K562 (cell line): Measurements from ENCODE around the gene TRIM4. TPM values are rescaled to one million over a fixed set of nuclear protein-coding genes. Genes with fewer than 3 reads are reported as not detected.
A peak's percentile ranks its signal among the peaks of the same experiment; 100 is the strongest.
"Not testable (repeated sequence)": the region's sequence is repeated elsewhere in the genome, so short reads cannot be mapped to it uniquely, and the experiment has no call there.

Experiments used
- ATAC-seq: fragments of 200-7000 bp; cut with Tn5 transposase; 3 replicates; pipeline ENCODE4 v1.9.1; 2020; ENCODE audit warnings: moderate library complexity
- BruUV-seq: library from RNA; stranded (reverse); fragments of 400-500 nt; replicated peaks from 2 replicates; lab custom pipeline; 2021; lab: Mats Ljungman, UMichigan
- CTCF ChIA-PET: fragments of 300-600 bp; formaldehyde crosslinking; extraction: SDS; loops from one replicate; lab custom pipeline; 2021; ENCODE audit warnings: low intra/inter-chr PET ratio; lab: Yijun Ruan, JAX
- POLR2A ChIA-PET: fragments of 300-600, 350-650 bp; sonication (Branson Sonifier 250); formaldehyde crosslinking; extraction: SDS; loops from one replicate; lab custom pipeline; 2021; ENCODE audit warnings: antibody characterized with exemption, inconsistent platforms; lab: Yijun Ruan, JAX
- DNase-seq, 4 experiments: peaks; one replicate each; pipeline versions ENCODE4 v3.0.0 to v3.0.0-alpha.2; 2011 to 2018; ENCODE audit warnings: low spot score in 3 of 4, mixed read lengths in 3 of 4; ENCODE audit errors: extremely low read depth in 1 of 4
- FAIRE-seq: peaks from 2 replicates; lab custom pipeline; 2011; peaks lifted over from hg19 to GRCh38; lab: Jason Lieb, UNC
- H2AFZ ChIP-seq: 2 replicates; pipeline ENCODE4 v1.6.0; 2011; ENCODE audit warnings: low read depth, low read length, control low read depth, inconsistent platforms
- H3K27ac ChIP-seq: fragments of 200-600 bp; 3 replicates; pipeline ENCODE4 v1.8.0; 2011; ENCODE audit warnings: low read depth, mild to moderate bottlenecking, control low read depth, inconsistent platforms, low read length, moderate library complexity, mixed read lengths; ENCODE audit errors: extremely low read depth
- H3K27me3 ChIP-seq, 2 experiments: fragments of 300-600 bp in 1 of 2; 2 replicates in 1 of 2; 3 replicates in 1 of 2; pipeline versions ENCODE4 v1.6.0 to v1.8.0; 2011; ENCODE audit warnings: inconsistent platforms in 2 of 2, low read length in 2 of 2, mild to moderate bottlenecking in 1 of 2, mixed read lengths in 1 of 2, moderate library complexity in 1 of 2; ENCODE audit not compliant: control insufficient read depth in 2 of 2, insufficient read depth in 2 of 2
- H3K36me3 ChIP-seq: fragments of 300-600 bp; 3 replicates; pipeline ENCODE4 v1.8.0; 2011; ENCODE audit warnings: mild to moderate bottlenecking, low read length, inconsistent platforms; ENCODE audit not compliant: control insufficient read depth, insufficient read depth
- H3K4me1 ChIP-seq, 2 experiments: fragments of 200-600 bp in 1 of 2; replicated peaks in 1 of 2; 2 replicates in 1 of 2; 3 replicates in 1 of 2; pipeline versions ENCODE4 v1.5.1 to v1.8.0; 2011; ENCODE audit warnings: inconsistent platforms in 2 of 2, low read length in 2 of 2, mild to moderate bottlenecking in 1 of 2, mixed read lengths in 1 of 2, moderate library complexity in 1 of 2; ENCODE audit not compliant: control insufficient read depth in 2 of 2, insufficient read depth in 2 of 2
- H3K4me2 ChIP-seq: 2 replicates; pipeline ENCODE4 v1.6.1; 2011; ENCODE audit warnings: low read length, control low read depth, inconsistent platforms, mixed read lengths; ENCODE audit not compliant: insufficient read depth
- H3K4me3 ChIP-seq: fragments of 200-600 bp; sonication (generic), shearing (Covaris generic); 2 replicates; pipeline ENCODE4 v1.5.1; 2016; ENCODE audit warnings: control low read depth, inconsistent platforms
- H3K79me2 ChIP-seq: fragments of 200-600 bp; 3 replicates; pipeline ENCODE4 v1.8.0; 2011; ENCODE audit warnings: low read length, inconsistent platforms; ENCODE audit not compliant: control insufficient read depth, insufficient read depth
- H3K9ac ChIP-seq, 2 experiments: 2 replicates each; pipeline versions ENCODE4 v1.6.0 to v1.6.1; 2011; ENCODE audit warnings: low read depth in 2 of 2, low read length in 2 of 2, control low read depth in 1 of 2, inconsistent platforms in 1 of 2, mild to moderate bottlenecking in 1 of 2, mixed read lengths in 1 of 2; ENCODE audit not compliant: insufficient read depth in 1 of 2
- H3K9me1 ChIP-seq: one replicate; pipeline ENCODE4 v1.6.0; 2011; ENCODE audit warnings: inconsistent platforms, mild to moderate bottlenecking, low read length, moderate library complexity; ENCODE audit not compliant: control insufficient read depth, insufficient read depth
- H3K9me3 ChIP-seq: replicated peaks from 2 replicates; pipeline ENCODE4 v1.5.1; 2011; ENCODE audit warnings: low read depth, low read length, inconsistent platforms; ENCODE audit not compliant: control insufficient read depth, insufficient read depth
- H4K20me1 ChIP-seq: replicated peaks from 2 replicates; pipeline ENCODE4 v1.6.1; 2011; ENCODE audit warnings: low read length, inconsistent platforms, mixed read lengths; ENCODE audit not compliant: control insufficient read depth, insufficient read depth
- CC2D1A ChIP-seq: fragments of 450-650 bp; IDR thresholded peaks from 2 replicates; pipeline ENCODE4 v1.6.1; 2017; ENCODE audit warnings: mild to moderate bottlenecking
- EP400 ChIP-seq: fragments of 450-650 bp; IDR thresholded peaks from 2 replicates; pipeline ENCODE4 v1.6.1; 2017; ENCODE audit warnings: antibody characterized with exemption, mild to moderate bottlenecking, moderate library complexity
- L3MBTL2 ChIP-seq: fragments of 450-650 bp; IDR thresholded peaks from 2 replicates; pipeline ENCODE4 v1.6.1; 2016; ENCODE audit warnings: mild to moderate bottlenecking, moderate library complexity
- NFIC ChIP-seq: fragments of 450-650 bp; IDR thresholded peaks from 2 replicates; pipeline ENCODE4 v1.6.1; 2017; ENCODE audit warnings: mild to moderate bottlenecking, inconsistent platforms
- WGBS: fragments of 100-300 bp; shearing (Covaris generic); methylation state at CpG from one replicate; pipeline ENCODE4 v1.1.6; 2016; ENCODE audit warnings: low coverage, mixed read lengths; ENCODE audit not compliant: insufficient coverage; ENCODE audit errors: missing lambda C conversion rate; 5-methylcytosine and 5-hydroxymethylcytosine counted together
- in situ Hi-C: fragments of 300-500 bp; cut with MboI; formaldehyde crosslinking; loops from 4 replicates; pipeline ENCODE4 v1.15.0; 2018; ENCODE audit warnings: inconsistent platforms, mixed read lengths
- intact Hi-C: fragments of 100-400 bp; cut with micrococcal nuclease; formaldehyde crosslinking; loops from 2 replicates; pipeline ENCODE4 v1.14.2; 2022
- polyA plus RNA-seq, 8 experiments: library from polyadenylated mRNA; depleted of rRNA in 4 of 8; stranded (reverse) in 5 of 8; unstranded in 3 of 8; fragments of >200 nt; fragmentation: Nextera tagmentation in 2 of 8; fragmentation: Illumina TruSeq in 1 of 8; extraction: Ambion mirVana in 2 of 8; extraction: Trizol in 1 of 8; gene quantifications; 2 replicates each; pipeline versions ENCODE4 v1.2.1 to v1.2.3, GENCODE V29; 2011 to 2014; ENCODE audit warnings: inconsistent platforms in 1 of 8, missing spikeins in 1 of 8
- total RNA-seq, 7 experiments: library from RNA; depleted of rRNA in 6 of 7; stranded (reverse); fragments of >200 nt in 6 of 7; fragmentation: Illumina TruSeq in 2 of 7; extraction: Trizol in 2 of 7; gene quantifications; 2 replicates each; pipeline versions ENCODE4 v1.2.1 to v1.2.3, GENCODE V29; 2011 to 2021; ENCODE audit warnings: low replicate concordance in 1 of 7
- TF ChIP-seq, protein P1 (sequence below): fragments of 450-650 bp; IDR thresholded peaks from 2 replicates; pipeline ENCODE4 v1.6.1; 2016; ENCODE audit warnings: mild to moderate bottlenecking, moderate library complexity
- TF ChIP-seq, protein P2 (sequence below), 2 experiments: fragments of 450-650 bp; conservative IDR thresholded peaks; 2 replicates each; pipeline ENCODE4 v1.6.1; 2017; ENCODE audit warnings: mild to moderate bottlenecking in 2 of 2, moderate library complexity in 2 of 2

The TRIM4 gene
- total and polyA plus RNA-seq, 9 of the 15 experiments (the other 6 are each of a cell fraction or from before 2014, with no cell fraction given), result 6.2 to 28.3 (median 22.4) TPM

DNA sequence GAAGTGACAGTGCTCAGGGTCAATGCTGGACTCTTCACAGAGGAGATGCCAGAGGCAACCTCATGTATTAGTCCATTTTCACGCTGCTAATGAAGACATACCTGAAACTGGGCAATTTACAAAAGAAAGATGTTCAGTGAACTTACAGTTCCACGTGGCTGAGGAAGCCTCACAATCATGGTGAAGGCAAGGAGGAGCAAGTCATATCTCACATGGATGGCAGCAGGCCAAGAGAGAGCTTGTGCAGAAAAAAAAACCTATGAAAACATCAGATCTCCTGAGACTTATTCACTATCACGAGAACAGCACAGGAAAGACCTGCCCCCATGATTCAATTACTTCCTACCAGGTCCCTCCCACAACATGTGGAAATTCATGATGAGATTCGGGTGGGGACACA is 15.7 kb upstream of the TRIM4 start:
- H3K27me3 ChIP-seq, H3K79me2 ChIP-seq, H3K9ac ChIP-seq, H3K4me3 ChIP-seq, BruUV-seq, H3K9me3 ChIP-seq, H3K9me1 ChIP-seq, H3K36me3 ChIP-seq, H3K27ac ChIP-seq, intact Hi-C loops, CTCF ChIA-PET, H4K20me1 ChIP-seq: not testable (repeated sequence)
- WGBS, result 3% methylated on average over 4 of the region's 4 CpGs
- Histone ChIP-seq H2AFZ (peak overlapping the region; percentile 82), H3K4me1 (peaks cover 0 to 10% of the 10 kb centered on the region in 2 experiments; a peak in 3 of 5 replicates), H3K4me2 (peak overlapping the region; percentile 42; the same call in 1 of the 2 replicates)
- FAIRE-seq (peak; percentile 68), DNase-seq (peak in 1 of 4 experiments; percentile 63), ATAC-seq (peak; percentile 80)
- in situ Hi-C loops, result loop anchor here (5.0 kb wide), 1 partner anchor 52 kb away; no protein-coding TSS in a partner anchor
- POLR2A ChIA-PET, result interaction anchor here (1.0 to 1.1 kb wide), 2 partner anchors 15 to 111 kb away, joined by 3 to 5 read pairs; partner anchors contain the start of gene TRIM4
- TF ChIP-seq, protein P1, sequence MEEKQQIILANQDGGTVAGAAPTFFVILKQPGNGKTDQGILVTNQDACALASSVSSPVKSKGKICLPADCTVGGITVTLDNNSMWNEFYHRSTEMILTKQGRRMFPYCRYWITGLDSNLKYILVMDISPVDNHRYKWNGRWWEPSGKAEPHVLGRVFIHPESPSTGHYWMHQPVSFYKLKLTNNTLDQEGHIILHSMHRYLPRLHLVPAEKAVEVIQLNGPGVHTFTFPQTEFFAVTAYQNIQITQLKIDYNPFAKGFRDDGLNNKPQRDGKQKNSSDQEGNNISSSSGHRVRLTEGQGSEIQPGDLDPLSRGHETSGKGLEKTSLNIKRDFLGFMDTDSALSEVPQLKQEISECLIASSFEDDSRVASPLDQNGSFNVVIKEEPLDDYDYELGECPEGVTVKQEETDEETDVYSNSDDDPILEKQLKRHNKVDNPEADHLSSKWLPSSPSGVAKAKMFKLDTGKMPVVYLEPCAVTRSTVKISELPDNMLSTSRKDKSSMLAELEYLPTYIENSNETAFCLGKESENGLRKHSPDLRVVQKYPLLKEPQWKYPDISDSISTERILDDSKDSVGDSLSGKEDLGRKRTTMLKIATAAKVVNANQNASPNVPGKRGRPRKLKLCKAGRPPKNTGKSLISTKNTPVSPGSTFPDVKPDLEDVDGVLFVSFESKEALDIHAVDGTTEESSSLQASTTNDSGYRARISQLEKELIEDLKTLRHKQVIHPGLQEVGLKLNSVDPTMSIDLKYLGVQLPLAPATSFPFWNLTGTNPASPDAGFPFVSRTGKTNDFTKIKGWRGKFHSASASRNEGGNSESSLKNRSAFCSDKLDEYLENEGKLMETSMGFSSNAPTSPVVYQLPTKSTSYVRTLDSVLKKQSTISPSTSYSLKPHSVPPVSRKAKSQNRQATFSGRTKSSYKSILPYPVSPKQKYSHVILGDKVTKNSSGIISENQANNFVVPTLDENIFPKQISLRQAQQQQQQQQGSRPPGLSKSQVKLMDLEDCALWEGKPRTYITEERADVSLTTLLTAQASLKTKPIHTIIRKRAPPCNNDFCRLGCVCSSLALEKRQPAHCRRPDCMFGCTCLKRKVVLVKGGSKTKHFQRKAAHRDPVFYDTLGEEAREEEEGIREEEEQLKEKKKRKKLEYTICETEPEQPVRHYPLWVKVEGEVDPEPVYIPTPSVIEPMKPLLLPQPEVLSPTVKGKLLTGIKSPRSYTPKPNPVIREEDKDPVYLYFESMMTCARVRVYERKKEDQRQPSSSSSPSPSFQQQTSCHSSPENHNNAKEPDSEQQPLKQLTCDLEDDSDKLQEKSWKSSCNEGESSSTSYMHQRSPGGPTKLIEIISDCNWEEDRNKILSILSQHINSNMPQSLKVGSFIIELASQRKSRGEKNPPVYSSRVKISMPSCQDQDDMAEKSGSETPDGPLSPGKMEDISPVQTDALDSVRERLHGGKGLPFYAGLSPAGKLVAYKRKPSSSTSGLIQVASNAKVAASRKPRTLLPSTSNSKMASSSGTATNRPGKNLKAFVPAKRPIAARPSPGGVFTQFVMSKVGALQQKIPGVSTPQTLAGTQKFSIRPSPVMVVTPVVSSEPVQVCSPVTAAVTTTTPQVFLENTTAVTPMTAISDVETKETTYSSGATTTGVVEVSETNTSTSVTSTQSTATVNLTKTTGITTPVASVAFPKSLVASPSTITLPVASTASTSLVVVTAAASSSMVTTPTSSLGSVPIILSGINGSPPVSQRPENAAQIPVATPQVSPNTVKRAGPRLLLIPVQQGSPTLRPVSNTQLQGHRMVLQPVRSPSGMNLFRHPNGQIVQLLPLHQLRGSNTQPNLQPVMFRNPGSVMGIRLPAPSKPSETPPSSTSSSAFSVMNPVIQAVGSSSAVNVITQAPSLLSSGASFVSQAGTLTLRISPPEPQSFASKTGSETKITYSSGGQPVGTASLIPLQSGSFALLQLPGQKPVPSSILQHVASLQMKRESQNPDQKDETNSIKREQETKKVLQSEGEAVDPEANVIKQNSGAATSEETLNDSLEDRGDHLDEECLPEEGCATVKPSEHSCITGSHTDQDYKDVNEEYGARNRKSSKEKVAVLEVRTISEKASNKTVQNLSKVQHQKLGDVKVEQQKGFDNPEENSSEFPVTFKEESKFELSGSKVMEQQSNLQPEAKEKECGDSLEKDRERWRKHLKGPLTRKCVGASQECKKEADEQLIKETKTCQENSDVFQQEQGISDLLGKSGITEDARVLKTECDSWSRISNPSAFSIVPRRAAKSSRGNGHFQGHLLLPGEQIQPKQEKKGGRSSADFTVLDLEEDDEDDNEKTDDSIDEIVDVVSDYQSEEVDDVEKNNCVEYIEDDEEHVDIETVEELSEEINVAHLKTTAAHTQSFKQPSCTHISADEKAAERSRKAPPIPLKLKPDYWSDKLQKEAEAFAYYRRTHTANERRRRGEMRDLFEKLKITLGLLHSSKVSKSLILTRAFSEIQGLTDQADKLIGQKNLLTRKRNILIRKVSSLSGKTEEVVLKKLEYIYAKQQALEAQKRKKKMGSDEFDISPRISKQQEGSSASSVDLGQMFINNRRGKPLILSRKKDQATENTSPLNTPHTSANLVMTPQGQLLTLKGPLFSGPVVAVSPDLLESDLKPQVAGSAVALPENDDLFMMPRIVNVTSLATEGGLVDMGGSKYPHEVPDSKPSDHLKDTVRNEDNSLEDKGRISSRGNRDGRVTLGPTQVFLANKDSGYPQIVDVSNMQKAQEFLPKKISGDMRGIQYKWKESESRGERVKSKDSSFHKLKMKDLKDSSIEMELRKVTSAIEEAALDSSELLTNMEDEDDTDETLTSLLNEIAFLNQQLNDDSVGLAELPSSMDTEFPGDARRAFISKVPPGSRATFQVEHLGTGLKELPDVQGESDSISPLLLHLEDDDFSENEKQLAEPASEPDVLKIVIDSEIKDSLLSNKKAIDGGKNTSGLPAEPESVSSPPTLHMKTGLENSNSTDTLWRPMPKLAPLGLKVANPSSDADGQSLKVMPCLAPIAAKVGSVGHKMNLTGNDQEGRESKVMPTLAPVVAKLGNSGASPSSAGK, result peak; percentile 87
- TF ChIP-seq, protein P2, sequence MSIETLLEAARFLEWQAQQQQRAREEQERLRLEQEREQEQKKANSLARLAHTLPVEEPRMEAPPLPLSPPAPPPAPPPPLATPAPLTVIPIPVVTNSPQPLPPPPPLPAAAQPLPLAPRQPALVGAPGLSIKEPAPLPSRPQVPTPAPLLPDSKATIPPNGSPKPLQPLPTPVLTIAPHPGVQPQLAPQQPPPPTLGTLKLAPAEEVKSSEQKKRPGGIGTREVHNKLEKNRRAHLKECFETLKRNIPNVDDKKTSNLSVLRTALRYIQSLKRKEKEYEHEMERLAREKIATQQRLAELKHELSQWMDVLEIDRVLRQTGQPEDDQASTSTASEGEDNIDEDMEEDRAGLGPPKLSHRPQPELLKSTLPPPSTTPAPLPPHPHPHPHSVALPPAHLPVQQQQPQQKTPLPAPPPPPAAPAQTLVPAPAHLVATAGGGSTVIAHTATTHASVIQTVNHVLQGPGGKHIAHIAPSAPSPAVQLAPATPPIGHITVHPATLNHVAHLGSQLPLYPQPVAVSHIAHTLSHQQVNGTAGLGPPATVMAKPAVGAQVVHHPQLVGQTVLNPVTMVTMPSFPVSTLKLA (conservative IDR thresholded peaks at IDR 0.05), result peak; percentile 40 to 64; a peak in 3 of 4 replicates
- TF ChIP-seq CC2D1A (peak; percentile 57; the same call in 1 of the 2 replicates), L3MBTL2 (peak; percentile 90), NFIC (peak; percentile 93), EP400 (peak; percentile 77)
